Measurements from ENCODE around the gene DSG2. TPM values are rescaled to one million over a fixed set of nuclear protein-coding genes. Genes with fewer than 3 reads are reported as not detected.

DSG2 gene
- total and polyA plus RNA-seq, 7 donors, result 1.8 to 92.4 (median 3.6) TPM

DNA sequence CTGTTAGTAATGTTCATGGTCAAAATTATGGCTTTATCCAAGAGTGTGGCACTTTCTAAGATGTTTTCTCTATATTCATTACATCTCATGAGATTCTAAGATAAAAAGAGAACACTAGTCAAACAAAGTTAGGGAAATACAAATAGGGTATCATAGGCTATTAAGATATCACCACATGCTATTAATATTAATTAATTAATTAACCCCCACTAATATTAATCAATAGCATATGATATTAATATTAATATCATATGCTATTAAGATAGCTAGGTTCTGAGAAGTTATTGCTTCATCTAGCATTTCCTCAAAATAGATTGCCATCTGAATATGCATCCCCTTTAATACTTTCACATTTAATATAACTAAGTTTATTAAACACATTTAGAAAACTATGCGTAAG, 28.3 kb upstream of the DSG2 start:
- 98 to 100% methylated on average over 1 of the region's 1 CpG for WGBS, 2 donors
- H3K36me3 ChIP-seq, result no peaks in the 10 kb centered on the region
- no peaks in the 10 kb centered on the region for H3K9me3 ChIP-seq
- intact Hi-C loops (cut with DNase I), result no loop called here
- TF ChIP-seq, protein P1, sequence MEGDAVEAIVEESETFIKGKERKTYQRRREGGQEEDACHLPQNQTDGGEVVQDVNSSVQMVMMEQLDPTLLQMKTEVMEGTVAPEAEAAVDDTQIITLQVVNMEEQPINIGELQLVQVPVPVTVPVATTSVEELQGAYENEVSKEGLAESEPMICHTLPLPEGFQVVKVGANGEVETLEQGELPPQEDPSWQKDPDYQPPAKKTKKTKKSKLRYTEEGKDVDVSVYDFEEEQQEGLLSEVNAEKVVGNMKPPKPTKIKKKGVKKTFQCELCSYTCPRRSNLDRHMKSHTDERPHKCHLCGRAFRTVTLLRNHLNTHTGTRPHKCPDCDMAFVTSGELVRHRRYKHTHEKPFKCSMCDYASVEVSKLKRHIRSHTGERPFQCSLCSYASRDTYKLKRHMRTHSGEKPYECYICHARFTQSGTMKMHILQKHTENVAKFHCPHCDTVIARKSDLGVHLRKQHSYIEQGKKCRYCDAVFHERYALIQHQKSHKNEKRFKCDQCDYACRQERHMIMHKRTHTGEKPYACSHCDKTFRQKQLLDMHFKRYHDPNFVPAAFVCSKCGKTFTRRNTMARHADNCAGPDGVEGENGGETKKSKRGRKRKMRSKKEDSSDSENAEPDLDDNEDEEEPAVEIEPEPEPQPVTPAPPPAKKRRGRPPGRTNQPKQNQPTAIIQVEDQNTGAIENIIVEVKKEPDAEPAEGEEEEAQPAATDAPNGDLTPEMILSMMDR (IDR thresholded peaks at IDR 0.05), result no peak
- TF ChIP-seq EP300 (IDR thresholded peaks at IDR 0.05) (no peak), POLR2A (IDR thresholded peaks at IDR 0.05) (no peak), POLR2AphosphoS5 (IDR thresholded peaks at IDR 0.05) (no peak)
- no peaks in the 10 kb centered on the region for H3K4me1 ChIP-seq
- H3K27ac ChIP-seq, result no peak overlapping the region
- no peak overlapping the region for H3K4me3 ChIP-seq
- no peaks in the 10 kb centered on the region for H3K27me3 ChIP-seq
- DNase-seq, result no peak

DNA sequence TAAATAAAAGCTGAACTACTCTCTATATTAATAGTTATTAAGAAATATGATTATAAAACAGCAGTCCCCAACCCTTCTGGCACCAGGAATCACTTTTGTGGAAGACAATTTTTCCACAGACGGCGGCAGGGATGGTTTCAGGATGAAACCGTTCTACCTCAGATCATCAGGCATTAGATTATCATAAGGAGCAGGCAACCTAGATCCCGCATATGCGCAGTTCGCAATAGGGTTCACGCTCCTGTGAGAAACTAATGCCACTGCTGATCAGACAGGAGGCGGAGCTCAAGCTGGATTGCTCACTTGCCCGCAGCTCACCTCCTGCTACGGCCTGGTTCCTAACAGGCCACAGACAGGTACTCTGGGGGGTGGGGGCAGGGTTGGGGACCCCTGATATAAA, 19.3 kb upstream of the DSG2 start:
- Histone ChIP-seq H3K27ac (no peak overlapping the region), H3K36me3 (no peaks in the 10 kb centered on the region), H3K4me3 (no peak overlapping the region), H3K4me1 (no peaks in the 10 kb centered on the region), H3K9me3 (no peaks in the 10 kb centered on the region), H3K27me3 (peaks cover 0 to 5% (median 0%) of the 10 kb centered on the region in 3 donors)
- intact Hi-C loops (cut with DNase I), result no loop called here
- DNase-seq, result no peak
- 96 to 98% methylated on average over 10 of the region's 10 CpGs for WGBS, 2 donors
- no peak for TF ChIP-seq POLR2A (IDR thresholded peaks at IDR 0.05)
- no peak for TF ChIP-seq EP300 (IDR thresholded peaks at IDR 0.05)
- TF ChIP-seq POLR2AphosphoS5 (IDR thresholded peaks at IDR 0.05), result no peak
- TF ChIP-seq, protein P1 (IDR thresholded peaks at IDR 0.05), result no peak

DNA sequence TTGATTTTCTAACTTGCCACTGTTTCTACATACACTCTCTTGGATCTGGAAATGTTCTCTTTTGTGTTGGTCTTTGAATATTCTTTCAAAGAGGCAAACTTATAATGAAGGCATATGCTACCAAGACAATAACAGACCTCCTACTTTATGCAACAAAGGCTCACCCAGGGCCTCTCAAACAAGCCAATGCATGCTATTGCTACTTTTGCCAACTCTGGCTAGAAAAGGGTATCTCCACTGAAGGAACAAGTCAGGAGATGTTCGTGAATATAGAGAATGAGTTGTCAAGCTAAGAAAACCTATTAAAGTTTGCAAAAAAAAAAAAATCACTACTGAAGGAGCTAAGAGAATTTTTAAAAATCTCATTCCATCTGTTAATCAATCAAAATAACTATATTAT, 15.9 kb upstream of the DSG2 start:
- peaks cover 0 to 5% (median 0%) of the 10 kb centered on the region in 3 donors for H3K27me3 ChIP-seq
- H3K27ac ChIP-seq, result no peak overlapping the region
- TF ChIP-seq POLR2A (IDR thresholded peaks at IDR 0.05) (no peak), EP300 (IDR thresholded peaks at IDR 0.05) (no peak), POLR2AphosphoS5 (IDR thresholded peaks at IDR 0.05) (no peak)
- TF ChIP-seq, protein P1 (IDR thresholded peaks at IDR 0.05), result no peak
- no peaks in the 10 kb centered on the region for H3K36me3 ChIP-seq
- no peak overlapping the region for H3K4me3 ChIP-seq
- no peaks in the 10 kb centered on the region for H3K9me3 ChIP-seq
- intact Hi-C loops (cut with DNase I), result no loop called here
- 84 to 96% methylated on average over 1 of the region's 1 CpG for WGBS, 2 donors
- no peaks in the 10 kb centered on the region for H3K4me1 ChIP-seq
- no peak for DNase-seq

DNA sequence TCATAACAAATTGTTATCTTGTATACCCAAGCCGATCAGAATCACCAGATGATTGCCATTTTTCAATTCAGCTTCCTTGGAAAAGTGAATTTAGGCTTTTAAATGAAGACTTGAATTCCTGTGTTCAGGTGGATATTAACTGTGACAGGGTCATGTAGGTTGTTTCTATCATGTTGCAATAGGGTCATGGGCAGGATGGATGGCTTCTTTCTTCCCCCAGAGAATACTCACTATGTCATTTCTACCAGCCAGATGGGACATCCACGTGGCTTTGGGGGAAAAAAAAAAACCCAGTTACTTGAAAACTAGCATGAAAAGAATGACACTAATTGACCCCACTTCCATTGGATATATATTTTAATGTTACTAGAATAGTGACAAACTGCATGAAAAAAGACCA, 14.6 kb upstream of the DSG2 start:
- DNase-seq, result no peak
- no peak overlapping the region for H3K27ac ChIP-seq
- H3K27me3 ChIP-seq, result peaks cover 0 to 5% (median 0%) of the 10 kb centered on the region in 3 donors
- WGBS, 2 donors, result 86 to 91% methylated on average over 2 of the region's 2 CpGs
- no peaks in the 10 kb centered on the region for H3K4me1 ChIP-seq
- TF ChIP-seq EP300 (IDR thresholded peaks at IDR 0.05) (no peak), POLR2A (IDR thresholded peaks at IDR 0.05) (no peak), POLR2AphosphoS5 (IDR thresholded peaks at IDR 0.05) (no peak)
- TF ChIP-seq, protein P1 (IDR thresholded peaks at IDR 0.05), result no peak
- no peaks in the 10 kb centered on the region for H3K36me3 ChIP-seq
- intact Hi-C loops (cut with DNase I), result no loop called here
- no peak overlapping the region for H3K4me3 ChIP-seq
- H3K9me3 ChIP-seq, result no peaks in the 10 kb centered on the region

DNA sequence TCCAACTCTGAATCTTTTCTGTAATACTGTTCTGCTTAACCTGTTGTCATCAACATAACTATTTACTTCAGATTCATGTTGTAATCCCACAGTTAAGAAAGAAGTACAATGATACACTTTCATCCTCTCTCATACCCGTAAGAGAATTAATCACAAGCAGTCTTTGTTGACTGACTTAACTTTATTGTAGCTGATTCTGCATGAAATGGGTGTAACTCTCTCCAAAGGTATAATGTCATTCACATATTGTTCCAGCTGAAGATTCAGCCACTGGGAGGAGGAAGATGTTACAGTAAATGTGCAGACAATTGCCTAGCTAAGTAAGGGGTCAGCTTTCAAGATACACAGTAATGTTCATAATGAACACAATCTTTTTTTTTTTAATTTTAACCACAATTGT, 13.5 kb upstream of the DSG2 start:
- no peaks in the 10 kb centered on the region for H3K36me3 ChIP-seq
- intact Hi-C loops (cut with DNase I), result no loop called here
- no peak for TF ChIP-seq POLR2A (IDR thresholded peaks at IDR 0.05)

More for the DNA sequence above, 13.5 kb upstream of the DSG2 start:
- 24 to 68% methylated on average over 1 of the region's 1 CpG for WGBS, 2 donors
- H3K4me3 ChIP-seq, result no peak overlapping the region
- H3K27me3 ChIP-seq, result no peaks in the 10 kb centered on the region
- no peak overlapping the region for H3K27ac ChIP-seq
- no peak for DNase-seq
- no peaks in the 10 kb centered on the region for H3K9me3 ChIP-seq
- H3K4me1 ChIP-seq, result no peaks in the 10 kb centered on the region

Measured in sigmoid colon (tissue), 7 donors.